ENCODE results near the gene ANKS3. TPM values are rescaled to one million over a fixed set of nuclear protein-coding genes. Genes with fewer than 3 reads are reported as not detected.

The ANKS3 gene
- total and polyA plus RNA-seq, 9 donors = 12.0 to 19.6 (median 16.3) TPM

DNA sequence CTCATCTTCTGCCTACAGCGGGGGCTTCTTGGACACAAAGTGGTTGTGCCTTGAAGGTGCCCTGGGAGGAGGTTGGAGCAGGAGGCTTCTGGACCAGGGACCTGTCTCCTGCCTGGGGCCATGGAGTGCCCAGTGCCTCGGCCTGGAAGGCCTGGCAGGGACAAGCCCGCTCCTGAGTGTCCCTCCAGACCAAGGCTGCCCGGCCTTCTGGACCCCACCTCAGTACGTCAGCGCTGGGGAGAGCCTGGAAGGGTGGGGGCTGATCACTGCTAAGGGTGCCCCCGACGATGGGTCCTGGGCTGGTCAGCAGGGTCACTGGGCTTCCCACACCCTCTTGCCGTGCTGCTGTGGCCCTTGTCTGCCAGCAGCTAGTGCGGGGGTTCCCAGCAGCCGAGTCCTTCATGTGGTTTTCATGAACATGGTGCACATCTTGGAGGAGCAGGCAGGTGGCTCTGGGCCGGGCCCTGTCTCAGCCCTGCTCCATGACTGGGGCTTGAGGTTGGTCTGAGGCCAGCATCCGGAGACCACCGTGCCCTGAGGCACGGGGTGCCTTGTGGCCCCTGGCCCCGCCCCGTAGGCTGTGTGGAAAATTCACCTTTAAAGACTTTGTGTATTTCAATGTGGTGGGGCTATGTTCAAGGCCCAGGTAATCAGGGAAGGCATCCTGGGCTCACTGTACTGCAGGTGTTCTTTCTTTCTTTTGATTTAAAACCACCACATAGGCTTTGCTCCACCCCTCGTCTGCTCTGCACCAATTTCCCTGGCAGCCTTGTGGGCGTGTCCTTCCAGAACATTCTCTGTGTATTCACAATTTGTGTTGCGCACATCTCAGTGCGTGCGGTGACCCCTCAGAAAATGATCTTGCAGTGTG is 87.1 kb downstream of the ANKS3 start:
- DNase-seq = no peak

More for the DNA sequence above, 87.1 kb downstream of the ANKS3 start:
- no peaks in the 10 kb centered on the region for H3K27me3 ChIP-seq (ENCODE audit: control insufficient read depth, insufficient read depth, low read length)
- WGBS (ENCODE audit: insufficient coverage) = 94% methylated on average over 17 of the region's 22 CpGs
- no peaks in the 10 kb centered on the region for H3K4me1 ChIP-seq (ENCODE audit: control insufficient read depth, insufficient read depth, low read length)
- H3K36me3 ChIP-seq (ENCODE audit: control insufficient read depth, insufficient read depth, low read length) = peaks cover 40% of the 10 kb centered on the region
- peaks cover 5% of the 10 kb centered on the region for H3K9me3 ChIP-seq (replicated peaks; ENCODE audit: control insufficient read depth, low read depth, low read length)
- H3K4me3 ChIP-seq (ENCODE audit: low read length) = no peak overlapping the region
- H3K27ac ChIP-seq (ENCODE audit: low read length) = no peak overlapping the region

Other genes with a start within 250 kb of the ANKS3 start
- gene CDIP1, start 195.5 kb downstream of the ANKS3 start, total RNA-seq = 16.3 TPM
- gene CDIP1, start 195.5 kb downstream of the ANKS3 start, polyA plus RNA-seq (ENCODE audit: insufficient read depth in 1 of 8, insufficient read length in 8 of 8, low replicate concordance in 1 of 8) = 10 to 100 TPM; 33.1 to 47.4 (median 38.2) TPM
- 0.53 TPM for gene C16orf96, start 177.9 kb downstream of the ANKS3 start, total RNA-seq
- gene C16orf96, start 177.9 kb downstream of the ANKS3 start, polyA plus RNA-seq (ENCODE audit: insufficient read depth in 1 of 8, insufficient read length in 8 of 8, low replicate concordance in 1 of 8) = under 1 TPM; 0.29 to 0.91 (median 0.54) TPM
- 7.4 TPM for gene UBALD1, start 119.4 kb downstream of the ANKS3 start, total RNA-seq
- 10 to 100 TPM; 18.2 to 24.5 (median 23.2) TPM for gene UBALD1, start 119.4 kb downstream of the ANKS3 start, polyA plus RNA-seq (ENCODE audit: insufficient read depth in 1 of 8, insufficient read length in 8 of 8, low replicate concordance in 1 of 8)
- 15.9 TPM for gene MGRN1, start 109.4 kb downstream of the ANKS3 start, total RNA-seq
- 10 to 100 TPM; 32.9 to 50.7 (median 37.9) TPM for gene MGRN1, start 109.4 kb downstream of the ANKS3 start, polyA plus RNA-seq (ENCODE audit: insufficient read depth in 1 of 8, insufficient read length in 8 of 8, low replicate concordance in 1 of 8)
- 26.0 TPM for gene NUDT16L1, start 40.7 kb downstream of the ANKS3 start, total RNA-seq
- 10 to 100 TPM; 24.9 to 32.2 (median 28.2) TPM for gene NUDT16L1, start 40.7 kb downstream of the ANKS3 start, polyA plus RNA-seq (ENCODE audit: insufficient read depth in 1 of 8, insufficient read length in 8 of 8, low replicate concordance in 1 of 8)
- 0.66 TPM for gene DNAAF8, start 266 bp upstream of the ANKS3 start, total RNA-seq
- gene DNAAF8, start 266 bp upstream of the ANKS3 start, polyA plus RNA-seq (ENCODE audit: insufficient read depth in 1 of 8, insufficient read length in 8 of 8, low replicate concordance in 1 of 8) = 1 to 10 TPM in 3 of 8 donors, under 1 TPM in 5; 0.46 to 1.4 (median 0.83) TPM
- gene ZNF500, start 32.9 kb upstream of the ANKS3 start, total RNA-seq = 10.4 TPM
- 10 to 100 TPM in 4 of 8 donors, 1 to 10 TPM in 4; 9.0 to 12.9 (median 9.9) TPM for gene ZNF500, start 32.9 kb upstream of the ANKS3 start, polyA plus RNA-seq (ENCODE audit: insufficient read depth in 1 of 8, insufficient read length in 8 of 8, low replicate concordance in 1 of 8)
- gene SEPTIN12, start 54.1 kb upstream of the ANKS3 start, total RNA-seq = not detected
- gene SEPTIN12, start 54.1 kb upstream of the ANKS3 start, polyA plus RNA-seq (ENCODE audit: insufficient read depth in 1 of 8, insufficient read length in 8 of 8, low replicate concordance in 1 of 8) = under 1 TPM in 1 of 8 donors, not detected in 7; 0.30 TPM
- not detected for gene SMIM22, start 61.1 kb upstream of the ANKS3 start, total RNA-seq
- gene SMIM22, start 61.1 kb upstream of the ANKS3 start, polyA plus RNA-seq (ENCODE audit: insufficient read depth in 1 of 8, insufficient read length in 8 of 8, low replicate concordance in 1 of 8) = 1 to 10 TPM in 2 of 8 donors, under 1 TPM in 2, not detected in 4; 0.31 to 3.2 (median 0.94) TPM
- gene ROGDI, start 68.4 kb upstream of the ANKS3 start, total RNA-seq = 8.5 TPM
- gene ROGDI, start 68.4 kb upstream of the ANKS3 start, polyA plus RNA-seq (ENCODE audit: insufficient read depth in 1 of 8, insufficient read length in 8 of 8, low replicate concordance in 1 of 8) = 10 to 100 TPM; 12.8 to 17.0 (median 14.7) TPM
- 29.8 TPM for gene GLYR1, start 113.0 kb upstream of the ANKS3 start, total RNA-seq
- gene GLYR1, start 113.0 kb upstream of the ANKS3 start, polyA plus RNA-seq (ENCODE audit: insufficient read depth in 1 of 8, insufficient read length in 8 of 8, low replicate concordance in 1 of 8) = 10 to 100 TPM; 49.8 to 57.1 (median 51.5) TPM
- 9.9 TPM for gene UBN1, start 113.2 kb upstream of the ANKS3 start, total RNA-seq
- gene UBN1, start 113.2 kb upstream of the ANKS3 start, polyA plus RNA-seq (ENCODE audit: insufficient read depth in 1 of 8, insufficient read length in 8 of 8, low replicate concordance in 1 of 8) = 10 to 100 TPM; 13.4 to 24.6 (median 19.5) TPM
- 1.1 TPM for gene PPL, start 202.9 kb upstream of the ANKS3 start, total RNA-seq
- 10 to 100 TPM in 1 of 8 donors, 1 to 10 TPM in 4, under 1 TPM in 3; 0.53 to 18.3 (median 1.1) TPM for gene PPL, start 202.9 kb upstream of the ANKS3 start, polyA plus RNA-seq (ENCODE audit: insufficient read depth in 1 of 8, insufficient read length in 8 of 8, low replicate concordance in 1 of 8)
- 0.40 TPM for gene SEC14L5, start 224.1 kb upstream of the ANKS3 start, total RNA-seq
- under 1 TPM; 0.55 to 1.00 (median 0.85) TPM for gene SEC14L5, start 224.1 kb upstream of the ANKS3 start, polyA plus RNA-seq (ENCODE audit: insufficient read depth in 1 of 8, insufficient read length in 8 of 8, low replicate concordance in 1 of 8)